K562 (cell line): ENCODE data around the gene PIGT. TPM values are rescaled to one million over a fixed set of nuclear protein-coding genes. Genes with fewer than 3 reads are reported as not detected.

Experiments
- ADNP ChIP-seq: fragments of 200-800 bp; sonication (Bioruptor generic); IDR thresholded peaks from 2 replicates; pipeline ENCODE4 v1.6.1; 2016; ENCODE audit warnings: missing genetic modification characterization, missing compliant biosample characterization
- ARID3A ChIP-seq: IDR thresholded peaks from 2 replicates; pipeline ENCODE4 v1.6.1; 2012; ENCODE audit warnings: low read depth, low read length, improper control_type of control experiment, borderline replicate concordance
- DLX4 ChIP-seq: fragments of 250-450 bp; sonication (Bioruptor Pico); IDR thresholded peaks from 2 replicates; pipeline ENCODE4 v1.6.1; 2021; ENCODE audit warnings: mild to moderate bottlenecking
- GABPB2 ChIP-seq: fragments of 250-450 bp; sonication (Bioruptor Pico); conservative IDR thresholded peaks from 2 replicates; pipeline ENCODE4 v1.5.1; 2021; ENCODE audit warnings: mild to moderate bottlenecking
- HMG20B ChIP-seq: fragments of 250-450 bp; sonication (Bioruptor Pico); IDR thresholded peaks from 2 replicates; pipeline ENCODE4 v1.5.0; 2021; ENCODE audit warnings: mild to moderate bottlenecking
- KHSRP ChIP-seq: fragments of 450-650 bp; IDR thresholded peaks from 2 replicates; pipeline ENCODE4 v1.6.1; 2017
- KLF16 ChIP-seq: IDR thresholded peaks from 2 replicates; pipeline ENCODE4 v1.6.1; 2016; ENCODE audit warnings: antibody characterized with exemption
- NFRKB ChIP-seq: fragments of 450-650 bp; IDR thresholded peaks from 2 replicates; pipeline ENCODE4 v1.6.1; 2016; ENCODE audit warnings: low read depth
- SIN3B ChIP-seq: fragments of 450-650 bp; IDR thresholded peaks from 2 replicates; pipeline ENCODE4 v1.6.1; 2017; ENCODE audit warnings: low read depth, mild to moderate bottlenecking, moderate library complexity
- SIRT6 ChIP-seq: IDR thresholded peaks from one replicate; pipeline ENCODE4 v1.6.1; 2012; ENCODE audit warnings: low read depth, mild to moderate bottlenecking, control low read depth, inconsistent platforms, low read length, moderate library complexity
- ZFP36 ChIP-seq: fragments of 150-350 bp; IDR thresholded peaks from 2 replicates; pipeline ENCODE4 v1.6.1; 2018; ENCODE audit warnings: low read length, low read depth; ENCODE audit not compliant: partially characterized antibody
- ZNF445 ChIP-seq: fragments of 250-450 bp; sonication (Bioruptor Pico); IDR thresholded peaks from 2 replicates; pipeline ENCODE4 v1.4.0; 2020; ENCODE audit warnings: low read depth, mild to moderate bottlenecking, moderate library complexity
- ZNF507 ChIP-seq: conservative IDR thresholded peaks from 2 replicates; pipeline ENCODE4 v1.6.1; 2017; ENCODE audit warnings: missing genetic modification characterization, missing compliant biosample characterization
- ZNF583 ChIP-seq: fragments of 250-450 bp; sonication (Bioruptor Pico); IDR thresholded peaks from 2 replicates; pipeline ENCODE4 v1.4.0; 2020
- ZNF785 ChIP-seq: fragments of 250-450 bp; sonication (Bioruptor Pico); IDR thresholded peaks from 2 replicates; pipeline ENCODE4 v1.4.0; 2020; ENCODE audit warnings: mild to moderate bottlenecking
- polyA plus RNA-seq, 8 experiments: library from polyadenylated mRNA; depleted of rRNA in 4 of 8; stranded (reverse) in 5 of 8; unstranded in 3 of 8; fragments of >200 nt; fragmentation: Nextera tagmentation in 2 of 8; fragmentation: Illumina TruSeq in 1 of 8; extraction: Ambion mirVana in 2 of 8; extraction: Trizol in 1 of 8; gene quantifications; 2 replicates each; pipeline versions ENCODE4 v1.2.1 to v1.2.3, GENCODE V29; 2011 to 2014; ENCODE audit warnings: inconsistent platforms in 1 of 8, missing spikeins in 1 of 8
- total RNA-seq, 7 experiments: library from RNA; depleted of rRNA in 6 of 7; stranded (reverse); fragments of >200 nt in 6 of 7; fragmentation: Illumina TruSeq in 2 of 7; extraction: Trizol in 2 of 7; gene quantifications; 2 replicates each; pipeline versions ENCODE4 v1.2.1 to v1.2.3, GENCODE V29; 2011 to 2021; ENCODE audit warnings: low replicate concordance in 1 of 7
- TF ChIP-seq, protein P1 (sequence below): fragments of 250-450 bp; sonication (Bioruptor Pico); IDR thresholded peaks from 2 replicates; pipeline ENCODE4 v1.9.0; 2021; ENCODE audit warnings: mild to moderate bottlenecking, inconsistent platforms
- TF ChIP-seq, protein P2 (sequence below): fragments of 150-350 bp; IDR thresholded peaks from 2 replicates; pipeline ENCODE4 v1.6.1; 2014; ENCODE audit warnings: low read depth, mild to moderate bottlenecking, low read length, borderline replicate concordance

PIGT gene
- total and polyA plus RNA-seq, 9 of the 15 experiments (the other 6 are each of a cell fraction or from before 2014, with no cell fraction given), result 14.6 to 108 (median 46.9) TPM

GRCh38 chr20:45415822-45416637 is at the start of gene PIGT (continued):
- TF ChIP-seq KLF16, result no peak
- TF ChIP-seq SIN3B, result peak; percentile 99
- peak; percentile 76; the same call in 1 of the 2 replicates for TF ChIP-seq ZNF583 (CRISPR knock-in tag)
- TF ChIP-seq DLX4 (CRISPR knock-in tag), result no peak
- TF ChIP-seq NFRKB, result peak; percentile 91
- no peak for TF ChIP-seq ARID3A
- no peak for TF ChIP-seq KHSRP
- no peak for TF ChIP-seq HMG20B
- no peak for TF ChIP-seq ZNF445
- TF ChIP-seq ZNF507 (tag), result no peak
- TF ChIP-seq GABPB2 (CRISPR knock-in tag), result no peak
- TF ChIP-seq ZNF785 (CRISPR knock-in tag), result no peak
- TF ChIP-seq ADNP (tag), result no peak
- TF ChIP-seq SIRT6, result no peak
- TF ChIP-seq, protein P1, sequence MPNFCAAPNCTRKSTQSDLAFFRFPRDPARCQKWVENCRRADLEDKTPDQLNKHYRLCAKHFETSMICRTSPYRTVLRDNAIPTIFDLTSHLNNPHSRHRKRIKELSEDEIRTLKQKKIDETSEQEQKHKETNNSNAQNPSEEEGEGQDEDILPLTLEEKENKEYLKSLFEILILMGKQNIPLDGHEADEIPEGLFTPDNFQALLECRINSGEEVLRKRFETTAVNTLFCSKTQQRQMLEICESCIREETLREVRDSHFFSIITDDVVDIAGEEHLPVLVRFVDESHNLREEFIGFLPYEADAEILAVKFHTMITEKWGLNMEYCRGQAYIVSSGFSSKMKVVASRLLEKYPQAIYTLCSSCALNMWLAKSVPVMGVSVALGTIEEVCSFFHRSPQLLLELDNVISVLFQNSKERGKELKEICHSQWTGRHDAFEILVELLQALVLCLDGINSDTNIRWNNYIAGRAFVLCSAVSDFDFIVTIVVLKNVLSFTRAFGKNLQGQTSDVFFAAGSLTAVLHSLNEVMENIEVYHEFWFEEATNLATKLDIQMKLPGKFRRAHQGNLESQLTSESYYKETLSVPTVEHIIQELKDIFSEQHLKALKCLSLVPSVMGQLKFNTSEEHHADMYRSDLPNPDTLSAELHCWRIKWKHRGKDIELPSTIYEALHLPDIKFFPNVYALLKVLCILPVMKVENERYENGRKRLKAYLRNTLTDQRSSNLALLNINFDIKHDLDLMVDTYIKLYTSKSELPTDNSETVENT (CRISPR knock-in tag), result no peak
- TF ChIP-seq ZFP36, result no peak
- TF ChIP-seq, protein P2, sequence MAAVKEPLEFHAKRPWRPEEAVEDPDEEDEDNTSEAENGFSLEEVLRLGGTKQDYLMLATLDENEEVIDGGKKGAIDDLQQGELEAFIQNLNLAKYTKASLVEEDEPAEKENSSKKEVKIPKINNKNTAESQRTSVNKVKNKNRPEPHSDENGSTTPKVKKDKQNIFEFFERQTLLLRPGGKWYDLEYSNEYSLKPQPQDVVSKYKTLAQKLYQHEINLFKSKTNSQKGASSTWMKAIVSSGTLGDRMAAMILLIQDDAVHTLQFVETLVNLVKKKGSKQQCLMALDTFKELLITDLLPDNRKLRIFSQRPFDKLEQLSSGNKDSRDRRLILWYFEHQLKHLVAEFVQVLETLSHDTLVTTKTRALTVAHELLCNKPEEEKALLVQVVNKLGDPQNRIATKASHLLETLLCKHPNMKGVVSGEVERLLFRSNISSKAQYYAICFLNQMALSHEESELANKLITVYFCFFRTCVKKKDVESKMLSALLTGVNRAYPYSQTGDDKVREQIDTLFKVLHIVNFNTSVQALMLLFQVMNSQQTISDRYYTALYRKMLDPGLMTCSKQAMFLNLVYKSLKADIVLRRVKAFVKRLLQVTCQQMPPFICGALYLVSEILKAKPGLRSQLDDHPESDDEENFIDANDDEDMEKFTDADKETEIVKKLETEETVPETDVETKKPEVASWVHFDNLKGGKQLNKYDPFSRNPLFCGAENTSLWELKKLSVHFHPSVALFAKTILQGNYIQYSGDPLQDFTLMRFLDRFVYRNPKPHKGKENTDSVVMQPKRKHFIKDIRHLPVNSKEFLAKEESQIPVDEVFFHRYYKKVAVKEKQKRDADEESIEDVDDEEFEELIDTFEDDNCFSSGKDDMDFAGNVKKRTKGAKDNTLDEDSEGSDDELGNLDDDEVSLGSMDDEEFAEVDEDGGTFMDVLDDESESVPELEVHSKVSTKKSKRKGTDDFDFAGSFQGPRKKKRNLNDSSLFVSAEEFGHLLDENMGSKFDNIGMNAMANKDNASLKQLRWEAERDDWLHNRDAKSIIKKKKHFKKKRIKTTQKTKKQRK, result peak; percentile 35; the same call in 1 of the 2 replicates
